ENCODE measurements around the gene LSP1.
"Not testable (repeated sequence)": the region's sequence is repeated elsewhere in the genome, so short reads cannot be mapped to it uniquely, and the experiment has no call there.

Gene LSP1

GRCh38 chr11:1879342-1879940 is 26.6 kb downstream of the LSP1 start:
- no peak for DNase-seq

DNA sequence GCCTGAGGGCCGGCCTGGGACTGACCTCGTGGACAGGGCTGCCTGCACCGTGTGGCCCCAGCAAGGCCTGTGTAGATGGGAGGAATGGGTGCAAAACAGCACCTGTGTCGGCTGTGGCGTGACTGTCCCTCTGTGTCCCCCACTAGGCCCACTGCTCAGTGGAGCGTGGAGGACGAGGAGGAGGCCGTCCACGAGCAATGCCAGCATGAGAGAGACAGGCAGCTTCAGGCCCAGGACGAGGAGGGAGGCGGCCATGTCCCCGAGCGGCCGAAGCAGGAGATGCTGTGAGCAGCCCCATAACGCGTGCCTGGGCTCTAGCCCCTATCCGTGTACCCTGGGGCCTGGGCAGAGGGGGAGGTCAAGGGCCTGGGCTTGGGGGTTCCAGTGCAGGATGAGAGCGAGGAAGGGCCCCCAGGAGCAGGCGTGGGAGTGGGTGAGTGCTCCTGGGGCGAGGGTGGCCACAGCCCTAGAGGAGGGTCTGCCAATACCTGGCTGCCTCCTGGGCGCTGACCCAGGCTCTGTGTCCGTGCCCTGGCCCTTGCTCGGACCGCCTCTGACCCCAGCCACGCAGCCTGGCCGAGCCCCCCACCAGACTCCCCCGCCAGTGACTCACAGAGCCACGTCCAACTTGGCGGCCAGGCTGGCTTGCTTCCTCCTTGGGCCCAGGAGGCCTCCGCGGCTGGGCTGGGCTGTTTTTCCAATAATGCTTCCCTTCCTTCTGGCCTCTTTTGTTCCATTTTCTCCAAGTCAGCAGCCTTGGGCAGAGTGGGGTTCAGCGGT is 27.2 kb downstream of the LSP1 start:
- DNase-seq, result no peak

- no peak for DNase-seq
These were observed 28.0 kb downstream of the LSP1 start for GRCh38 chr11:1880746-1881441.

GRCh38 chr11:1881442-1882264 is 28.8 kb downstream of the LSP1 start:
- DNase-seq, result no peak

GRCh38 chr11:1882265-1883238 is 29.7 kb downstream of the LSP1 start:
- DNase-seq, result peak; percentile 85

DNA sequence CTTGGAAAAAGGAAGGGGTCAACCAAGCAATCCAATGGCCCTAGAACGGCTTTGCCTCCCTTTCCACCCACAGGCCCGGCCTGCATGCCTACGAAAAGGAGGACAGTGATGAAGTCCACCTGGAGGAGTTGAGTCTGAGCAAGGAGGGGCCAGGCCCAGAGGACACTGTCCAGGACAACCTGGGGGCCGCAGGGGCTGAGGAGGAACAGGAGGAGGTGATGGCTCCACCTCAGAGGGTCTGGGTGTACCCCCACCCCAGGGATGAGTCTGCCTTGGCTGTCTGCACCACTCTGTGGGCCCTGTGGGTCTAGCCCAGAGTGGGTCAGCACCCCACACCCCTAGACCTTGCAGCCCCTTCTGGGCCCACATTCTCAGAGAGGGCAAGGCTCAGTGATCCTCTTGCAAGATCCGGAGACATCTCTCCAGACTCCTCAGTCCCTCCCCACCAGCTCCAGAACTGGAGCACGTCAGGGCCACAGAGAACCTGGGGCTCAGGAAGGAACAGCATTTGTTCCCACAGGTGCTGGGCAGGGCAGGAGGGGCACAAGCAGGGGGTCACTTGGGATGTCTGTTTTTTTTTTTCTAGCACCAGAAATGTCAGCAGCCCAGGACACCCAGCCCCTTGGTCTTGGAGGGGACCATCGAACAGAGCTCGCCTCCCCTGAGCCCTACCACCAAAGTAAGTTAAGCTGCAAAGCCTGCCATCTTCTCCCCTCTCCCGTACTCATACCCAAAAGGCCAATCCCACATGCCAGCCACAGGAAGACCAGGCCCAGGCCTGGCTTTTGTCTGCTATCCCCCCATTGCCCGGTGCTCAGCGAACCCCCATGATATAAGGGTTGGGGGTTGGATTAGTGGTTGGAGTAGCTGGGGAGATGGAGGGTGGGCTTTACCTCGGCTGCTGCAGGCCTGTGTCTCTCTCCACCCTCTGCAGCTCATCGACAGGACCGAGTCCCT is 30.7 kb downstream of the LSP1 start:
- DNase-seq, result no peak

- no peak for DNase-seq
These were observed 31.4 kb downstream of the LSP1 start for GRCh38 chr11:1884303-1884700.

DNA sequence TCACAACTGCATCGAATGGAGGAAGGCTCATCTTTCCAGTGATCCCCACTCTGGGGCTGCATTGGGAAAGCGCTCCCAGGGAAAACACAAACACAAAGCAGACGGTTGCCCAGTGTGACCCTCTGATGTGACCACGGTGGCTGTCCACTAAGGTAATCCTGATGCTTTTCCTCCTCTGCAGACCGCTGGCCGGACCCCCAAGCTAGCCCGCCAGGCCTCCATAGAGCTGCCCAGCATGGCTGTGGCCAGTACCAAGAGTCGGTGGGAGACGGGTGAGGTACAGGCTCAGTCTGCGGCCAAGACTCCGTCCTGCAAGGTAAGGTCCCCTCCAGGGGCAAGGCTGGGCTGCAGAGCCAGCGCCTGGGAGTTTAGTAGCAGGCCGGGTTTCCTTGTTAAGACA is 33.7 kb downstream of the LSP1 start:
- not testable (repeated sequence) for DNase-seq

GRCh38 chr11:1887451-1888346 is 34.8 kb downstream of the LSP1 start:
- no peak for DNase-seq

- DNase-seq, result no peak
These were observed 35.5 kb downstream of the LSP1 start for GRCh38 chr11:1888347-1888753.

GRCh38 chr11:1888811-1889210 is 35.9 kb downstream of the LSP1 start:
- no peak for DNase-seq

- peak; percentile 53 for DNase-seq
These were observed 36.5 kb downstream of the LSP1 start for GRCh38 chr11:1889224-1889930.

DNA sequence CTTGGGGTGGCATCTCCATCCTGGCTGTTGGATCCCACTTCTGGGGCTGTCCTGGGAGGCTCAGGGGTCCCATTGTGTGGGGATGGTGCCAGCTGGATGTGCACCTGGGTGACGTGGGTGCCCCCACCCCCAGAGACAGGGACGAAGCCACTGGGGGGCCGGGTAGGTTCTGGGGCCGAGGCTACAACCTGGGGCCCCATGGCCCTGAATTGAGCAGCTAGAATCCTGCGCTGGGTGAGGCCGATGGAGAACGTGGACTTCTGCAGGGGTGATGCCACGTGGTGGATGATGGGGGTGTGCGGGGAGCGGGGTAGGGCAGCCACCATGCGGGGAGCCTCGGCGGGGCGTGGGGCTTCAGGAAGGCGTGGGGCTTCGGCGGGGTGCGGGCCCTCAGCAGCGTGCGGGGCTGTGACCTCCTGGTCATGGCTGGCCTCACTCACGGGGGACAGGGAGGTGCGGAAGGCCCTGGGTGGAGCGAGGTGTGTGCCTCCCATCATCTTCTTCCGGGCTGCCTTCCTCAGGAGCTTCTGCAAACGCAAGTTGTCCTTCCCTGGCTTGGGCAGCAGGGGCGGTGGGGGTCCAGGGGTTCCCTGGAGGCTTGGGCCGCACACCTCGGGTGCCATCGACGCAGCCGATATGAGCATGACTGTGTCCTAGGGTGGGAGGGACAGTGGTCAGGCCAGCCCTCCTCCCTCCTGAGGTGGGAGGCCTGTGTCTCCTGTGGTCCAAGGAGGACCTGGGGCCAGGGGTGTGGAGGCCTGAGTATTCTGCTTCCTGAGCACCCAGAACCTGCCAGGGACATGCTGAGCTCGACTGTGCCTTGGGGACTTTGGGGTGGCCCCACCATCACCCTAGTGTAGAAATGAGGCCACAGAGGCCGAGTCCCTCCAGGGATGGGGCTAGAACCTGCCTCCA is 37.3 kb downstream of the LSP1 start:
- no peak for DNase-seq

GRCh38 chr11:1890856-1891830 is 38.3 kb downstream of the LSP1 start:
- DNase-seq, result no peak

- no peak for DNase-seq
These were observed 38.9 kb downstream of the LSP1 start, which contains the start of gene PRR33 for GRCh38 chr11:1891831-1892115. Gene PRR33 (minus strand): TSS chr11:1891895. CDS start chr11:1890584, 1,311 bp downstream.

DNA sequence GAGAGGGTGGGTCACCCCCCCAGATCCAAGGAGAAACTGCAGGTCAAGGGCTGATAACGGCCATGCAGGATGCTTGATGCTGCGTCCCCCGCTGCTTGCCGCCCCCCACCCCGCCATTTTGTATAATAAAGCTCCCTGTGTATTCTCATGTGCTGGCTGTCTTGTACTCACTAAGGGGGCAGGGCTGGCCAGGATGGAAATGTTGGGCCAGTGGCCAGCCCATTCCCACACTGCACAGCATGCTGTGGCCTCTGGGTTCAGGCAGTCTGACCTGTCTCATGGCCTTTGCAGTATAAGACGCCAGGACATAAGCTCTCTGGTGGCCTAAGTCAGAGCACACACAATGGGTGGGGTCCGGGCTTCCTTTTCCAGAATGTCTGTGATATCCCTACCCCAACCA is 39.2 kb downstream of the LSP1 start:
- DNase-seq, result no peak

GRCh38 chr11:1892558-1892957 is 39.7 kb downstream of the LSP1 start:
- no peak for DNase-seq
